Immature natural killer cell (primary cell): ENCODE results near the gene MIPEP. TPM values are rescaled to one million over a fixed set of nuclear protein-coding genes. Genes with fewer than 3 reads are reported as not detected.

Source experiments
- DNase-seq, 3 donors: peaks; one replicate each; pipeline ENCODE4 v3.0.0; 2022; ENCODE audit warnings: mixed read lengths in 1 of 3
- H3K27ac Mint-ChIP-seq, 6 donors: one replicate each; pipeline ENCODE4 v1.8.0; 2020; ENCODE audit warnings: mixed read lengths in 6 of 6, mild to moderate bottlenecking in 5 of 6, inconsistent platforms in 4 of 6, moderate library complexity in 3 of 6
- H3K27me3 Mint-ChIP-seq, 3 donors: one replicate each; pipeline ENCODE4 v1.8.0; 2020 to 2021; ENCODE audit warnings: low read depth in 3 of 3, mild to moderate bottlenecking in 3 of 3, mixed read lengths in 3 of 3, moderate library complexity in 3 of 3, inconsistent platforms in 1 of 3
- H3K36me3 Mint-ChIP-seq, 3 donors: one replicate each; pipeline ENCODE4 v1.8.0; 2020; ENCODE audit warnings: mixed read lengths in 3 of 3, inconsistent platforms in 2 of 3, mild to moderate bottlenecking in 2 of 3
- H3K4me1 Mint-ChIP-seq, 2 donors: one replicate each; pipeline ENCODE4 v1.8.0; 2020; ENCODE audit warnings: inconsistent platforms in 2 of 2, mild to moderate bottlenecking in 2 of 2, mixed read lengths in 2 of 2, moderate library complexity in 1 of 2
- H3K4me3 Mint-ChIP-seq, 5 donors: one replicate each; pipeline ENCODE4 v1.8.0; 2020; ENCODE audit warnings: mild to moderate bottlenecking in 5 of 5, mixed read lengths in 5 of 5, inconsistent platforms in 3 of 5, moderate library complexity in 3 of 5
- H3K9me3 Mint-ChIP-seq, 6 donors: one replicate each; pipeline ENCODE4 v1.8.0; 2020; ENCODE audit warnings: mild to moderate bottlenecking in 6 of 6, mixed read lengths in 6 of 6, inconsistent platforms in 4 of 6, moderate library complexity in 3 of 6
- polyA plus RNA-seq, 3 donors: library from polyadenylated mRNA; unstranded; fragments of 300-500 nt; fragmentation: Illumina TruSeq; gene quantifications; one replicate each; pipeline ENCODE4 v1.2.3, GENCODE V29; 2021

The MIPEP gene
- polyA plus RNA-seq, 3 donors from 2014 or later = 9.3 to 20.5 (median 14.3) TPM

- Mint-ChIP-seq H3K4me1 (peaks cover 0 to 10% of the 10 kb centered on the region in 2 donors), H3K27ac (no peak overlapping the region), H3K9me3 (no peaks in the 10 kb centered on the region), H3K27me3 (peaks cover 0 to 2% (median 0%) of the 10 kb centered on the region in 3 donors), H3K4me3 (no peak overlapping the region), H3K36me3 (peaks cover 9 to 42% (median 24%) of the 10 kb centered on the region in 3 donors)
- DNase-seq = no peak
Measured at GRCh38 chr13:23804166-23804565, 85.0 kb downstream of the MIPEP start.

DNA sequence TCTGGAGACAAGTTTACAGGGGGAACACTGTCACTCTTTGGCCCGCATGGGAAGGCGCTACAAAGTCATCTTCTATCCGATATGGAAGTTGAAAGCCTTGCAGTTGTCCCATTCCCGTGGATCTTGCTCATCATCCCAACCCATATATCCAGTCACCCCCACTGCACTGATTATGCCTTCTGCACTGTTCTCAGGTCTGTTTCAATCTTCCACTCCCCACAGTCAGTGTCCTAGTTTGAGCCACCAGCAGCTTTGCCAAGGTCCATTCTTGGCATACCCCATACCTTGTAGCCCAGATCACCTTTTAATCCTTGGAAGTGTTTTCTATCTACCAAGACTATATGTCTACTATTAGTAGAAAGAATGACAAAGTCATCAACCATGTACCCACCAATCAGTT is 88.1 kb downstream of the MIPEP start:
- Mint-ChIP-seq H3K36me3 (peaks cover 13 to 39% (median 33%) of the 10 kb centered on the region in 3 donors), H3K27me3 (peaks cover 0 to 2% (median 0%) of the 10 kb centered on the region in 3 donors), H3K9me3 (no peaks in the 10 kb centered on the region), H3K27ac (no peak overlapping the region), H3K4me1 (peaks cover 0 to 10% of the 10 kb centered on the region in 2 donors), H3K4me3 (no peak overlapping the region)
- no peak for DNase-seq

DNA sequence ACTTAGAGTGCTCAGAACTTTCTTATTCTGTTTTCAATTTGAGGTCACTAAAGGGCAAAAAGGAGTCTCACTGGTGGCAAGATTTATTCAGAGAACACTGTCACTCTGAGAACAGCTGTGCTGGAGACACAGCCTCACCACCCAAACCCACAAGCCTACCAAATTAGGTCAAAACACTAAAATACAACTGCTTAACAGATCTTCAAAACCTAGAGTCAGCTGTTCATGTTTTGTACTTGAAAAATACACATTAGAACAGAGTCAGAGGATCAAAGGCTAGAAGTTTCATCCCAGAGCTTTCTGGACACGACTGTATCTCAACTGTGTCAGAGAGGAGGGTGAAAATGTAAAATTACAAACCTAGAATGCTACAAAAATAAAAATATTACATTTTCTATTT is 89.3 kb downstream of the MIPEP start:
- peak overlapping the region in 1 of 6 donors; percentile 39 for H3K27ac Mint-ChIP-seq
- DNase-seq = no peak
- peaks cover 0 to 2% (median 0%) of the 10 kb centered on the region in 3 donors for H3K27me3 Mint-ChIP-seq
- no peak overlapping the region for H3K4me3 Mint-ChIP-seq
- H3K4me1 Mint-ChIP-seq = peaks cover 0 to 10% of the 10 kb centered on the region in 2 donors
- no peaks in the 10 kb centered on the region for H3K9me3 Mint-ChIP-seq
- H3K36me3 Mint-ChIP-seq = peaks cover 13 to 27% (median 25%) of the 10 kb centered on the region in 3 donors

DNA sequence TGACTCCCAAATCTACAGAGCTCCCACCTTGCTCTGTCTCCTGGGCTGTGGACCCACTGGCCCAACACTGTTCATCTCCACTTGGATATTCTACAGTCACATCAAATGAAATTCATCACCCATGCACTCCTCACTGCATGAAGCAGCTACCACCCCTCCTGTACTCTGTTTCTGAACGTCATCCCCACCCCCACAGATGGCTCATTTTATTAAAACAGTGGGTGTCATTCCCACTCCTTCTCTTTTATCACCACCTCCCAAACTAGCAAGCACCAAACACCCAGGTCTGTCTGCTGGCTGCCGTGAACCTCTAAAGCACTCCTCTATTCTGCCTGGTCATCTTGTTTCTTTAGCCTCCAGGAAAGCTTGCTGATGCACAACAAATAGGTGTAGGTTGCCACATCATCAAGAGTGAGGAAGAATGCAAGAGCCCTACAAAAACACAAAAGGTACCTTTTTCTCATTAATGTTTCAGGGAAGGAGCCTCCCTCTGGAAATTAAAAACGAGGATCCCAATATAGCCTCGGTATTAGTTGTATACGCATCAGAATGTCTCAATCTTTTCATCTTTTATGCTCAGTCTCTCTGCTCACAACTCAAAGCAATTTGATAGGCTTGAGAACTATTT is 91.8 kb downstream of the MIPEP start:
- H3K27me3 Mint-ChIP-seq = peaks cover 0 to 2% (median 0%) of the 10 kb centered on the region in 3 donors
- H3K4me1 Mint-ChIP-seq = peaks cover 0 to 10% of the 10 kb centered on the region in 2 donors
- no peak for DNase-seq
- H3K9me3 Mint-ChIP-seq = no peaks in the 10 kb centered on the region
- H3K36me3 Mint-ChIP-seq = peaks cover 4 to 29% (median 14%) of the 10 kb centered on the region in 3 donors
- H3K27ac Mint-ChIP-seq = no peak overlapping the region
- H3K4me3 Mint-ChIP-seq = no peak overlapping the region

GRCh38 chr13:23796551-23796950 is 92.6 kb downstream of the MIPEP start:
- no peak for DNase-seq
- H3K27ac Mint-ChIP-seq = no peak overlapping the region
- H3K27me3 Mint-ChIP-seq = peaks cover 0 to 2% (median 0%) of the 10 kb centered on the region in 3 donors
- H3K9me3 Mint-ChIP-seq = no peaks in the 10 kb centered on the region
- H3K4me3 Mint-ChIP-seq = no peak overlapping the region
- H3K4me1 Mint-ChIP-seq = peaks cover 0 to 10% of the 10 kb centered on the region in 2 donors
- peaks cover 4 to 29% (median 14%) of the 10 kb centered on the region in 3 donors for H3K36me3 Mint-ChIP-seq

GRCh38 chr13:23794267-23795161 is 94.7 kb downstream of the MIPEP start:
- Mint-ChIP-seq H3K27ac (no peak overlapping the region), H3K4me3 (no peak overlapping the region), H3K27me3 (peaks cover 0 to 2% (median 0%) of the 10 kb centered on the region in 3 donors), H3K9me3 (no peaks in the 10 kb centered on the region), H3K4me1 (no peaks in the 10 kb centered on the region), H3K36me3 (peaks cover 4 to 26% (median 10%) of the 10 kb centered on the region in 3 donors)
- no peak for DNase-seq

- H3K9me3 Mint-ChIP-seq = no peaks in the 10 kb centered on the region
- peaks cover 4 to 25% (median 9%) of the 10 kb centered on the region in 3 donors for H3K36me3 Mint-ChIP-seq
- H3K27ac Mint-ChIP-seq = no peak overlapping the region
- H3K27me3 Mint-ChIP-seq = peaks cover 0 to 2% (median 0%) of the 10 kb centered on the region in 3 donors
- no peaks in the 10 kb centered on the region for H3K4me1 Mint-ChIP-seq
- no peak for DNase-seq
- no peak overlapping the region for H3K4me3 Mint-ChIP-seq
Measured at GRCh38 chr13:23793711-23794110, 95.5 kb downstream of the MIPEP start.

- Mint-ChIP-seq H3K4me3 (no peak overlapping the region), H3K27ac (no peak overlapping the region), H3K27me3 (peaks cover 0 to 2% (median 0%) of the 10 kb centered on the region in 3 donors), H3K36me3 (peaks cover 0 to 22% (median 4%) of the 10 kb centered on the region in 3 donors), H3K9me3 (no peaks in the 10 kb centered on the region), H3K4me1 (no peaks in the 10 kb centered on the region)
- DNase-seq = no peak
Measured at GRCh38 chr13:23792680-23793079, 96.5 kb downstream of the MIPEP start.

DNA sequence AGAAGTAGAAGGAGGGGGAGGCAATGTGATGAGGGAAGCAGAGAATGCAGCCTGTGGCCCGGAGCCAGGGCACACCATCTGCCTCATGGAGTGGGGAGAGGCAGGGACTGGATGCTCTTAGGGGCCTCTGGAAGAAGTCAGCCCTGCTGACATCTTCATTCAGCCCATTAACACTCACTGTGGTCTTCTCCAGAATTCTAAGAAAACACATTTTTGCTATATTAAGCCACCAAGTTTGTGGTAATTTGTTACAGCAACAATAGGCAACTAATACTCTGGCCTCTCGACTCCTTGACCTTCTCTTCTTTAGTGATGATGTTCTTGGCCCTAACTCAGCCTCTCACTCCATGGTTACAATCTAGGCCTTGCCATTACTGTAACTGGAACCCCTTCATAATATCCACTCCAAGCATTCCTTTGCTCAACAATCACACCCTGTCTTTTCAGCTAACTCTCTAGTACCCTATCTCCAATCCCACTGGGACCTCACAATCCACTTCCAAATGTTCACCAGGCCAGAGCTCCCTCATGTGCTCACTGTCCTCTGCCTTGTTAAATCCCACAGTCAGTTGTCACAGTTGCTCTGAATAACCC is 98.5 kb downstream of the MIPEP start:
- H3K4me3 Mint-ChIP-seq = no peak overlapping the region
- no peak for DNase-seq
- peaks cover 0 to 12% (median 0%) of the 10 kb centered on the region in 3 donors for H3K36me3 Mint-ChIP-seq
- no peaks in the 10 kb centered on the region for H3K27me3 Mint-ChIP-seq
- no peaks in the 10 kb centered on the region for H3K4me1 Mint-ChIP-seq
- H3K9me3 Mint-ChIP-seq = peaks cover 0 to 2% (median 0%) of the 10 kb centered on the region in 6 donors
- no peak overlapping the region for H3K27ac Mint-ChIP-seq

- peaks cover 0 to 2% (median 0%) of the 10 kb centered on the region in 6 donors for H3K9me3 Mint-ChIP-seq
- no peaks in the 10 kb centered on the region for H3K4me1 Mint-ChIP-seq
- no peak for DNase-seq
- no peak overlapping the region for H3K4me3 Mint-ChIP-seq
- peaks cover 0 to 12% (median 0%) of the 10 kb centered on the region in 3 donors for H3K36me3 Mint-ChIP-seq
- H3K27ac Mint-ChIP-seq = no peak overlapping the region
- H3K27me3 Mint-ChIP-seq = no peaks in the 10 kb centered on the region
Measured at GRCh38 chr13:23789576-23790346, 99.4 kb downstream of the MIPEP start.

DNA sequence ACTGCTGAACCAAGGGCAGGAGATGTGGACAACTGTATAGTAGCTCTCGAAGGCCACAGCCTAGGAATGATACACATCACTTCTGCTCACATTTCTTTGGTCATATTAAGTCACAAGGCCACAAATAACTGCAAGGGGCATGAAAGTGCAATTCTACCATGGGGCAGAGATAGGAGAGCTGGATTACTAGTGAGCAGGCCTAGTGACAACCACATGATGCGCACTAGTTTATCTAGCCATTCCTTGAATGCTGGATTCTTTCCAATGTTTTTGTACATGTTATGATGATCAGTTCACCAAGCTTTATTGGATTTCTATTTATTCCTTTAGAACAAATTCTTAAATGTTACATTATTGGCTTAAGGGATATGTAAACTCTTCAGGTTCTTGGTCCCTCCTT is 100.7 kb downstream of the MIPEP start:
- DNase-seq = no peak
- no peaks in the 10 kb centered on the region for H3K4me1 Mint-ChIP-seq
- H3K9me3 Mint-ChIP-seq = peaks cover 0 to 2% (median 0%) of the 10 kb centered on the region in 6 donors
- no peaks in the 10 kb centered on the region for H3K27me3 Mint-ChIP-seq
- H3K4me3 Mint-ChIP-seq = no peak overlapping the region
- peaks cover 0 to 6% (median 4%) of the 10 kb centered on the region in 3 donors for H3K36me3 Mint-ChIP-seq
- peak overlapping the region in 1 of 6 donors; percentile 8 for H3K27ac Mint-ChIP-seq

GRCh38 chr13:23787464-23787863 is 101.7 kb downstream of the MIPEP start:
- Mint-ChIP-seq H3K9me3 (peaks cover 0 to 2% (median 0%) of the 10 kb centered on the region in 6 donors), H3K4me3 (no peak overlapping the region), H3K27ac (no peak overlapping the region), H3K4me1 (no peaks in the 10 kb centered on the region), H3K36me3 (peaks cover 0 to 6% (median 6%) of the 10 kb centered on the region in 3 donors), H3K27me3 (no peaks in the 10 kb centered on the region)
- no peak for DNase-seq

DNA sequence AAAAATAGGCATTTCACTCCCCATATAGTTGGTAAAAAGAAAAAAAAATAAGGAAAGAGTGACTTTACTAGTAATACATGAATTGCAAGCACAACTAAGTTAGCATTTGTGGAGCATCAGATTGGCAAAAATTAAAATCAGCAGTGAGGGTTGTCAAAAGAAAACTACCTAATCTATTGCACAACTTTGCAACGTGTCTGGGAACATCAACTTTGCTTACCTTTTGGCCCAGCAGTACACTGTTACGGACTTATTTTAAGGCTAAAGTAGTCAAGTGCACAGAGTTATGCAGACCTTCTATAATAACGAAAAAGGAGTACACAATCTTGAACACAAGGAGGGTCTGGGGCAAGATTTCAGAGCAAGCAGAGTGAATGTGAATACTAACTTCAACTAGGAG is 102.6 kb downstream of the MIPEP start:
- Mint-ChIP-seq H3K9me3 (peaks cover 0 to 2% (median 0%) of the 10 kb centered on the region in 6 donors), H3K27ac (no peak overlapping the region), H3K27me3 (no peaks in the 10 kb centered on the region), H3K4me1 (no peaks in the 10 kb centered on the region), H3K4me3 (no peak overlapping the region), H3K36me3 (peaks cover 0 to 9% (median 6%) of the 10 kb centered on the region in 3 donors)
- DNase-seq = no peak
